DOHH2 (cell line): ENCODE data around the gene PCDH9.

Experiments
- CTCF ChIP-seq: fragments of 200-600 bp; sonication (generic); IDR thresholded peaks from one replicate; pipeline ENCODE4 v1.5.1; 2014; ENCODE audit warnings: antibody characterized with exemption, mild to moderate bottlenecking, low read depth, low read length; ENCODE audit not compliant: poor library complexity, severe bottlenecking
- EZH2phosphoT487 ChIP-seq: fragments of 200-600 bp; sonication (generic); IDR thresholded peaks from 2 replicates; pipeline ENCODE4 v1.6.1; 2017; ENCODE audit warnings: borderline replicate concordance, mild to moderate bottlenecking, antibody characterized with exemption, low read length, moderate library complexity, mixed read lengths

- TF ChIP-seq CTCF = no peak
- TF ChIP-seq EZH2phosphoT487 = no peak
Observed at GRCh38 chr13:67273001-67273400, 42.9 kb upstream of the PCDH9 start.
